Left lung (tissue), 10 donors: ENCODE results near the gene RERGL. TPM values are rescaled to one million over a fixed set of nuclear protein-coding genes. Genes with fewer than 3 reads are reported as not detected.
"Not testable (repeated sequence)": the region's sequence is repeated elsewhere in the genome, so short reads cannot be mapped to it uniquely, and the experiment has no call there.

Experiments used
- ATAC-seq: fragments of 200-7000 bp; cut with Tn5 transposase; one replicate; pipeline ENCODE4 v1.9.1; 2020; ENCODE audit warnings: moderate library complexity
- DNase-seq, 4 donors: peaks; one replicate each; pipeline ENCODE4 v3.0.0-alpha.2; 2013 to 2020
- H3K27ac ChIP-seq, 2 donors: fragments of 200-600 bp; sonication (generic) in 1 of 2; one replicate each; pipeline versions ENCODE4 v1.5.0 to v1.8.0; 2020 to 2021
- H3K27me3 ChIP-seq, 2 donors: fragments of 200-600 bp; sonication (generic) in 1 of 2; one replicate each; pipeline versions ENCODE4 v1.5.0 to v1.8.0; 2020 to 2021
- H3K36me3 ChIP-seq, 2 donors: fragments of 200-600 bp; sonication (generic) in 1 of 2; one replicate each; pipeline versions ENCODE4 v1.5.0 to v1.8.0; 2020 to 2021
- H3K4me1 ChIP-seq, 2 donors: fragments of 200-600 bp; one replicate each; pipeline ENCODE4 v1.8.0; 2021
- H3K4me3 ChIP-seq, 2 donors: fragments of 200-600 bp; sonication (generic) in 1 of 2; one replicate each; pipeline versions ENCODE4 v1.5.0 to v1.8.0; 2020 to 2021; ENCODE audit warnings: mild to moderate bottlenecking in 1 of 2
- H3K9me3 ChIP-seq, 2 donors: fragments of 200-600 bp; sonication (generic) in 1 of 2; one replicate each; pipeline versions ENCODE4 v1.5.0 to v1.8.0; 2020 to 2021
- CTCF ChIP-seq, 2 donors: fragments of 200-600 bp; sonication (generic) in 1 of 2; IDR thresholded peaks; one replicate each; pipeline versions ENCODE4 v1.5.0 to v1.8.0; 2021; ENCODE audit warnings: antibody characterized with exemption in 2 of 2
- intact Hi-C, 2 donors: fragments of 100-400 bp; cut with DNase I; formaldehyde crosslinking; loops; one replicate each; pipeline versions ENCODE4 v1.11.2 to v1.14.2; 2022
- polyA plus RNA-seq, 6 donors: library from polyadenylated mRNA; unstranded; fragments of 120-200 nt; gene quantifications; one replicate each; pipeline ENCODE4 v1.2.1, GENCODE V29; 2013; ENCODE audit not compliant: insufficient read length in 6 of 6
- total RNA-seq, 2 donors: library from RNA; stranded (reverse); fragmentation: NEBNext Ultra II Directional; extraction: Animal tissue kit (Norgen Biotek cat#: 25700); gene quantifications; one replicate each; pipeline ENCODE4 v1.2.1, GENCODE V29; 2021
- donor health status: DM: no; HTN: yes; CAD: no.
- donor health status: DM: no; HTN: no; CAD: no.

Gene RERGL
- total and polyA plus RNA-seq, 8 donors: 0.17 to 2.9 (median 0.47) TPM

DNA sequence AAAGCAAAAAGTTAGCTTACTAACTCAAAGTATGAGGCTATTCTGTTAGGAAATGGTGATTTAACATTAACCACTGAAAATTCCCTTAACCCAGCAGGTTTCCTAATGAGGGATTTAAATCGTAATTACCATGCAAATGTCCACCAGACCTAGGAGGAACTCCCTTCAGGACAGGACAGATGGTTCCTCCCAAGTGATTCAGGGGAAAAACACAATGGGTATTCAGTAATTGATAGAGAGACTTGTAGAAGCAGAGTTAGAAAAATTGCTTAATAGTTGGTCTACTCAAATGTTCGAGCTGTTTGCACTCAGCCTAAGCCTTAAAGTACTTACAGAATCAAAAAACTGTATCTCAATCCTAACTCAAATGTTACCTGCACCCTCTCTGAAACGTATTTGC is 21.6 kb downstream of the RERGL start:
- intact Hi-C loops: no loop called here
- Histone ChIP-seq H3K27ac (no peak overlapping the region), H3K4me3 (no peak overlapping the region), H3K27me3 (no peaks in the 10 kb centered on the region), H3K4me1 (no peaks in the 10 kb centered on the region), H3K9me3 (peaks cover 0 to under 1% of the 10 kb centered on the region in 2 donors), H3K36me3 (no peaks in the 10 kb centered on the region)
- no peak for TF ChIP-seq CTCF (IDR thresholded peaks at IDR 0.05)
- no peak for ATAC-seq
- DNase-seq: no peak

- no peak for DNase-seq
- H3K36me3 ChIP-seq: no peaks in the 10 kb centered on the region
- no peak for TF ChIP-seq CTCF (IDR thresholded peaks at IDR 0.05)
- no peaks in the 10 kb centered on the region for H3K4me1 ChIP-seq
- peaks cover 0 to 13% of the 10 kb centered on the region in 2 donors for H3K9me3 ChIP-seq
- intact Hi-C loops: no loop called here
- H3K27me3 ChIP-seq: no peaks in the 10 kb centered on the region
- no peak overlapping the region for H3K4me3 ChIP-seq
- H3K27ac ChIP-seq: no peak overlapping the region
- no peak for ATAC-seq
Observed at GRCh38 chr12:18066666-18067065, 23.3 kb downstream of the RERGL start.

GRCh38 chr12:18062867-18063266 is 27.1 kb downstream of the RERGL start:
- DNase-seq, H3K27me3 ChIP-seq, intact Hi-C loops, H3K36me3 ChIP-seq, H3K4me3 ChIP-seq, H3K4me1 ChIP-seq, H3K27ac ChIP-seq, ATAC-seq: not testable (repeated sequence)
- H3K9me3 ChIP-seq: peaks cover 0 to 36% of the 10 kb centered on the region in 2 donors

- no peak for TF ChIP-seq CTCF (IDR thresholded peaks at IDR 0.05)
- Histone ChIP-seq H3K27ac (no peak overlapping the region), H3K9me3 (peaks cover 0 to 38% of the 10 kb centered on the region in 2 donors), H3K36me3 (no peaks in the 10 kb centered on the region), H3K4me1 (no peaks in the 10 kb centered on the region), H3K27me3 (no peaks in the 10 kb centered on the region), H3K4me3 (no peak overlapping the region)
- intact Hi-C loops: no loop called here
- DNase-seq (no peak), ATAC-seq (no peak)
Observed at GRCh38 chr12:18057051-18057450, 32.9 kb downstream of the RERGL start.

- DNase-seq (no peak), ATAC-seq (no peak)
- intact Hi-C loops: no loop called here
Observed at GRCh38 chr12:18054925-18055619, 34.9 kb downstream of the RERGL start.

More at GRCh38 chr12:18054925-18055619, 34.9 kb downstream of the RERGL start:
- H3K9me3 ChIP-seq: peaks cover 0 to 28% of the 10 kb centered on the region in 2 donors
- H3K27ac ChIP-seq: no peak overlapping the region
- H3K4me1 ChIP-seq: no peaks in the 10 kb centered on the region
- H3K36me3 ChIP-seq: no peaks in the 10 kb centered on the region
- H3K27me3 ChIP-seq: no peaks in the 10 kb centered on the region
- TF ChIP-seq CTCF (IDR thresholded peaks at IDR 0.05): no peak
- no peak overlapping the region for H3K4me3 ChIP-seq
